ENCODE results near the gene TAS2R42.

The TAS2R42 gene

GRCh38 chr12:11186837-11187236 is at the start of gene TAS2R42:
TAS2R42 (minus strand) TSS chr12:11186937; CDS start chr12:11186937, 0 bp downstream.
- no peak within 1 kb of the TSS for H3K4me3 ChIP-seq (ENCODE audit: low read depth, low read length)

GRCh38 chr12:11233532-11233931 is 46.8 kb upstream of the TAS2R42 start:
- H3K4me3 ChIP-seq (ENCODE audit: low read depth, low read length) = no peak overlapping the region

- no peak overlapping the region for H3K4me3 ChIP-seq (ENCODE audit: low read depth, low read length)
These were observed 41.7 kb upstream of the TAS2R42 start for GRCh38 chr12:11228296-11228879.

- H3K4me3 ChIP-seq (ENCODE audit: low read depth, low read length) = no peak overlapping the region
These were observed 40.6 kb upstream of the TAS2R42 start for GRCh38 chr12:11227373-11227772.

- no peak overlapping the region for H3K4me3 ChIP-seq (ENCODE audit: low read depth, low read length)
These were observed 22.4 kb upstream of the TAS2R42 start for GRCh38 chr12:11209113-11209512.

- no peak overlapping the region for H3K4me3 ChIP-seq (ENCODE audit: low read depth, low read length)
These were observed 17.4 kb upstream of the TAS2R42 start for GRCh38 chr12:11204173-11204572.

GRCh38 chr12:11202811-11203210 is 16.1 kb upstream of the TAS2R42 start:
- no peak overlapping the region for H3K4me3 ChIP-seq (ENCODE audit: low read depth, low read length)

GRCh38 chr12:11183011-11183410 is 3.7 kb downstream of the TAS2R42 start:
- no peak overlapping the region for H3K4me3 ChIP-seq (ENCODE audit: low read depth, low read length)

- no peak overlapping the region for H3K4me3 ChIP-seq (ENCODE audit: low read depth, low read length)
These were observed 4.2 kb downstream of the TAS2R42 start for GRCh38 chr12:11182529-11182928.

- no peak overlapping the region for H3K4me3 ChIP-seq (ENCODE audit: low read depth, low read length)
These were observed 8.5 kb downstream of the TAS2R42 start for GRCh38 chr12:11178250-11178649.

- no peak overlapping the region for H3K4me3 ChIP-seq (ENCODE audit: low read depth, low read length)
These were observed 12.7 kb downstream of the TAS2R42 start for GRCh38 chr12:11174022-11174421.

- peak overlapping the region; percentile 98 for H3K4me3 ChIP-seq (ENCODE audit: low read depth, low read length)
These were observed 14.6 kb downstream of the TAS2R42 start for GRCh38 chr12:11171969-11172675.

GRCh38 chr12:11171145-11171968 is 15.4 kb downstream of the TAS2R42 start, which contains the start of gene SMIM10L1:
SMIM10L1 (plus strand) TSS chr12:11171194; CDS start chr12:11171357, 163 bp downstream.
- peak within 1 kb of the TSS; percentile 98 for H3K4me3 ChIP-seq (ENCODE audit: low read depth, low read length)

- H3K4me3 ChIP-seq (ENCODE audit: low read depth, low read length) = peak overlapping the region; percentile 98
These were observed 16.0 kb downstream of the TAS2R42 start for GRCh38 chr12:11170810-11171144.

GRCh38 chr12:11166300-11166699 is 20.4 kb downstream of the TAS2R42 start:
- no peak overlapping the region for H3K4me3 ChIP-seq (ENCODE audit: low read depth, low read length)

- H3K4me3 ChIP-seq (ENCODE audit: low read depth, low read length) = no peak overlapping the region
These were observed 22.4 kb downstream of the TAS2R42 start for GRCh38 chr12:11164384-11164783.

- no peak overlapping the region for H3K4me3 ChIP-seq (ENCODE audit: low read depth, low read length)
These were observed 24.2 kb downstream of the TAS2R42 start for GRCh38 chr12:11162502-11162901.

- no peak overlapping the region for H3K4me3 ChIP-seq (ENCODE audit: low read depth, low read length)
These were observed 27.8 kb downstream of the TAS2R42 start for GRCh38 chr12:11158885-11159444.

- H3K4me3 ChIP-seq (ENCODE audit: low read depth, low read length) = no peak overlapping the region
These were observed 32.3 kb downstream of the TAS2R42 start for GRCh38 chr12:11154400-11154925.

GRCh38 chr12:11152725-11153124 is 34.0 kb downstream of the TAS2R42 start:
- no peak overlapping the region for H3K4me3 ChIP-seq (ENCODE audit: low read depth, low read length)

GRCh38 chr12:11150832-11151231 is 35.9 kb downstream of the TAS2R42 start:
- H3K4me3 ChIP-seq (ENCODE audit: low read depth, low read length) = no peak overlapping the region
